Dedifferentiated amniotic fluid mesenchymal stem cell (primary cell): ENCODE measurements around the gene UNC80.

Experiments used
- DNase-seq: peaks from one replicate; pipeline ENCODE4 v3.0.0-alpha.2; 2016; ENCODE audit errors: extremely low spot score

The UNC80 gene

GRCh38 chr2:209913786-209914345, 142.2 kb downstream of the UNC80 start:
- DNase-seq: no peak

GRCh38 chr2:209917154-209917771, 145.6 kb downstream of the UNC80 start:
- DNase-seq: no peak

- DNase-seq: no peak
Measured at GRCh38 chr2:209918251-209918650, 146.6 kb downstream of the UNC80 start.

GRCh38 chr2:209922116-209922515, 150.5 kb downstream of the UNC80 start:
- DNase-seq: no peak

GRCh38 chr2:209929369-209929768, 157.7 kb downstream of the UNC80 start:
- no peak for DNase-seq

- peak; percentile 81 for DNase-seq
Measured at GRCh38 chr2:209933499-209934483, 162.2 kb downstream of the UNC80 start.

- no peak for DNase-seq
Measured at GRCh38 chr2:209936106-209936666, 164.6 kb downstream of the UNC80 start.

GRCh38 chr2:209937893-209938292, 166.3 kb downstream of the UNC80 start:
- no peak for DNase-seq

- no peak for DNase-seq
Measured at GRCh38 chr2:209938906-209939305, 167.3 kb downstream of the UNC80 start.

GRCh38 chr2:209940936-209941335, 169.3 kb downstream of the UNC80 start:
- no peak for DNase-seq

- DNase-seq: no peak
Measured at GRCh38 chr2:209942426-209942825, 170.8 kb downstream of the UNC80 start.

- DNase-seq: no peak
Measured at GRCh38 chr2:209942936-209943605, 171.4 kb downstream of the UNC80 start.

- no peak for DNase-seq
Measured at GRCh38 chr2:209943776-209944175, 172.1 kb downstream of the UNC80 start.

- no peak for DNase-seq
Measured at GRCh38 chr2:209946539-209946938, 174.9 kb downstream of the UNC80 start.

- no peak for DNase-seq
Measured at GRCh38 chr2:209956271-209956670, 184.6 kb downstream of the UNC80 start.

- DNase-seq: no peak
Measured at GRCh38 chr2:209958016-209958415, 186.4 kb downstream of the UNC80 start.

GRCh38 chr2:209960045-209960444, 188.4 kb downstream of the UNC80 start:
- no peak for DNase-seq

GRCh38 chr2:209960676-209961630, 189.3 kb downstream of the UNC80 start:
- peak; percentile 53 for DNase-seq

- DNase-seq: no peak
Measured at GRCh38 chr2:209965723-209966122, 194.1 kb downstream of the UNC80 start.

GRCh38 chr2:209969692-209970091, 198.1 kb downstream of the UNC80 start:
- DNase-seq: no peak

GRCh38 chr2:209970271-209970670, 198.6 kb downstream of the UNC80 start:
- no peak for DNase-seq
